UCSD-AML1 (cell line): ENCODE measurements around the gene NR5A1.

Source experiments
- DNase-seq: peaks from one replicate; lab custom pipeline; 2025; ENCODE audit not compliant: unreplicated experiment; lab: John Stamatoyannopoulos, UW

NR5A1 gene

GRCh38 chr9:124444166-124444565 is 63.0 kb downstream of the NR5A1 start:
- DNase-seq: no peak

GRCh38 chr9:124443625-124444024 is 63.6 kb downstream of the NR5A1 start:
- no peak for DNase-seq

GRCh38 chr9:124442826-124443225 is 64.4 kb downstream of the NR5A1 start:
- DNase-seq: no peak

- no peak for DNase-seq
These were observed 64.8 kb downstream of the NR5A1 start for GRCh38 chr9:124442379-124442778.

- DNase-seq: no peak
These were observed 65.9 kb downstream of the NR5A1 start for GRCh38 chr9:124441291-124441690.

GRCh38 chr9:124440786-124441185 is 66.4 kb downstream of the NR5A1 start:
- no peak for DNase-seq

- DNase-seq: no peak
These were observed 67.4 kb downstream of the NR5A1 start for GRCh38 chr9:124439686-124440243.

- DNase-seq: no peak
These were observed 68.1 kb downstream of the NR5A1 start for GRCh38 chr9:124439086-124439485.

- no peak for DNase-seq
These were observed 69.1 kb downstream of the NR5A1 start for GRCh38 chr9:124438091-124438490.

GRCh38 chr9:124437086-124437485 is 70.1 kb downstream of the NR5A1 start:
- DNase-seq: no peak

- no peak for DNase-seq
These were observed 70.9 kb downstream of the NR5A1 start for GRCh38 chr9:124436320-124436719.
